T-helper 22 cell (primary cell): ENCODE measurements around the gene KRT7.
"Not testable (repeated sequence)": the region's sequence is repeated elsewhere in the genome, so short reads cannot be mapped to it uniquely, and the experiment has no call there.

Source experiments
- DNase-seq: peaks from one replicate; pipeline ENCODE4 v3.0.0-alpha.2; 2020; ENCODE audit warnings: low read depth

Gene KRT7

DNA sequence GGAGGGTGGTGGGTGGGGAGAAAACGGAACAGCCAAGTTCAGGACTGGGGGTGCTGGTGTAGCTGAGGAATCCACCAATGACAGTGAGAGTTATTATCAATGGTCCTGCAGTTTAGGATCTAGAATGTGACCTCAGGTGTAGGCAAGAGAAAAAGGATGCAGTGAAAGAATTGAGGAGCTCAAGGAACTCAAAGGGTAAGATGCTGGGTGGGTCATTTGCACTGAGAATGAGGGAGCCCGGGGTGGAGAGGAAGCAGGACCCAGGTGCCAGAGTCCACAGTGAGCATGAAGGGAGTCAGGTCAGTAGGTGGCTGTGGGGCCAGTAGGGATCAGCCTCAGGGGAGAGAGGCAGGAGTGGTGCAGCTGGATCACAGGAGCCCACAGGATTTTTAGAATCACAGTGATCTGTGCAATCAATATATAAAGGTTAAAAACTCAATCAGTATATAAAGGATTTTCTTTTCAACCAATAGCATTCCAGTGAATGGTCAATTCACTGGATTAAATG, 3.2 kb upstream of the KRT7 start:
- DNase-seq = no peak

DNA sequence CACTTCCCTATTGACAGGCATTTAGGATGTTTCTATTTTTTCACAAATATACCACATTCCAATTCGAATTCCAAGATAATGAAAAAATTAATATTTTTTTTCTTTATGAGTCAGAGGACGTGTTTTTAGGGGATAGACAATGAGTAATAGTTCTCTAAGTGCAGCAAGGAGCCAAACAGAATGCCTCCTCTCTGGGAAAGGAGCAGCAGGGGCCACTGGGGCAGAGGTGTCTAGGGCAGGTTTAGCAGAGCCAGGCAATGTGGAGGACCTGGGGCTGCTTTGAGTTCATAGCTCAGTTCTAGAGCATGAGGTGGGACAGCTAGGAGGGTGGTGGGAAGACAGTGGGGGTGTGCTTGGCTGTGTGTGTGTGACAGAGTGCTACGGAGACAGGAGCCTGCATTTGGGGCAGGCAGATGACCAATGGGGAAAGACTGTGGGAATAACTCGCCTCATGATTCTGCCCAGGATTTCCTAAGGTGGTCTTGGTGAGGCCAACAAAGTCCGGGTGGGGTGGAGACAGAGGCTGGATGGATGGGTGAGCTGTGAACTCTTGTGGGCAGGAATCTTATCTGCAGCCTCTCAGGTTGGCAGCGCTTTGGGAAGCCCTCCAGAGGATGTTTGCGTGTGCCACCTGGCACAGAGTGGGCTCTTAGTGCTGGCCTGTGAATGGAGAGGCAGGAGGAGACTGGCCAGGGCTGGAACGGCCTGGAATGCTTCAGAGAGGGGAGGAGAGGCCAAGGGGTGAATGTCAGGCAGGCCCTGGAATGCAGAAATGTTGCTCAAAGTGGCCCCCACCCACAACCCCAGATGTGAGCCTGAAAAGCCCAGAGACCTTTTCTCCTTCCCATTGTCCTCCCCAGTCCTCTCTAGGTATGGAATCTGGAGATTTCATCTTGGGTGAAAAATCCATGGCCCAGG, 2.4 kb upstream of the KRT7 start:
- DNase-seq = no peak

DNA sequence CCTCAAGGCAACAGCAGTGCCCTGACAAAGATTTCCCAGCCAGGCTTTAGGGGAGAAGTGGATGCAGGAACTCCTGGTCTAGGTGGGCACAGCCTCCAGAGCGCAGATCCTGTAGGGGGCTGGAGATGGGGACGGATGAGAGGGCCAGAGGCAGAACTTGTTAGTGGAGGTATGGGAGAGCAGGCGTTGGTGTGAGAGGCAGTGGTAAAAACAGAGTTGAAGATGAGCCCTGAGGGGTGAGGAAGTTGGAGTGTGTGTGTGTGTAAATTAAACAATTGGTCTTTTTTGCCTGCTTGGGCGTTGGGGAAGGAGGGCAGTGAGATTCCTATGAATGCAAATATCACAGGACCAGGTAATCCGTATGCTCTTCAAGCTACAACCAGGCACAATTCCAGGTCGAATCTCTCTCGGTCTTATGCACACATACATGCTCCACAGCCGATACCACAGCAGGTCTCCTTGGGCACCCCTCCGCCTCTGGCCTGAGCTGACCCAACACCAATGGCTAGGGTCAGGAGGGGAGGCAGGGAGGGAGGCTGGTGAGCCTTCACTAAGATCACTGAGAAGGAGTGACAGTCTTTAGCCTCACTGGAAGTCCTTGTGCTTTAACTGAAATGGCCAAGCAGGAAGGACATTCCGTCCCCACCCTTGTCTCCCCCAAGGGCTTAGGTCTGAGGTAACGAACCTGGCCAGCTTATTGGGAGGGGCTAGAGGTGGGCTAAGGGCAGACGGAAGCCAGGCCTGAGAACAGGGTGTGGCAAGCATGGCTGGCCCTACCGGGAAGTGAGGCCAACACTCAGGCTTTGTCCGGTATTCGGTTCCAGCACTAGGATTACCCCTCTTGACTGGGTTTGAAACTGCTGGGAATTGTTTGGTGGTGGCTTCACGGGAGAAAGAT, 1.5 kb upstream of the KRT7 start:
- DNase-seq = no peak

DNA sequence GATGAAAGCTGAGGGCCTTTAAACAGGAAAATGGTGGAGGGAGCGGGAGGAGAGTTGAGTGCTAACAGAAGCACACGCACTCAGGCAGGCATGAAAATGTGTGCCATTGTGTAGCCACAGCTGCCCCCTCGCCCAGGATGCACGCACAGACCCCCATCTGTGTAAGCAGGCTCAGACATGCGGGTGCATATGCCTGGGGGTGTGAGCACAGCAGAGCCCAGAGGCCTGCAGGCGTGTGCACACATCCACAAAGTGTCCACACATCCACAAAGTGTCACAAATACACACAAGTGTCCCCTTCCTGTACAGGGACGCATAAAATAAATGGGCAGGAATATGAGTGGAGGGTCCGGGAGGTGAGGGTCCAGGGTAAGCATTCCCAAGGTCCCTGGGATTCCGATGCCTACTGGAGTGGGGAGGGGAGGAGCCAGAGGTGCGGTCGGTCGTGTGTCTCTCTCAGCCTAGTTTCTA, 805 bp upstream of the KRT7 start:
- no peak for DNase-seq

DNA sequence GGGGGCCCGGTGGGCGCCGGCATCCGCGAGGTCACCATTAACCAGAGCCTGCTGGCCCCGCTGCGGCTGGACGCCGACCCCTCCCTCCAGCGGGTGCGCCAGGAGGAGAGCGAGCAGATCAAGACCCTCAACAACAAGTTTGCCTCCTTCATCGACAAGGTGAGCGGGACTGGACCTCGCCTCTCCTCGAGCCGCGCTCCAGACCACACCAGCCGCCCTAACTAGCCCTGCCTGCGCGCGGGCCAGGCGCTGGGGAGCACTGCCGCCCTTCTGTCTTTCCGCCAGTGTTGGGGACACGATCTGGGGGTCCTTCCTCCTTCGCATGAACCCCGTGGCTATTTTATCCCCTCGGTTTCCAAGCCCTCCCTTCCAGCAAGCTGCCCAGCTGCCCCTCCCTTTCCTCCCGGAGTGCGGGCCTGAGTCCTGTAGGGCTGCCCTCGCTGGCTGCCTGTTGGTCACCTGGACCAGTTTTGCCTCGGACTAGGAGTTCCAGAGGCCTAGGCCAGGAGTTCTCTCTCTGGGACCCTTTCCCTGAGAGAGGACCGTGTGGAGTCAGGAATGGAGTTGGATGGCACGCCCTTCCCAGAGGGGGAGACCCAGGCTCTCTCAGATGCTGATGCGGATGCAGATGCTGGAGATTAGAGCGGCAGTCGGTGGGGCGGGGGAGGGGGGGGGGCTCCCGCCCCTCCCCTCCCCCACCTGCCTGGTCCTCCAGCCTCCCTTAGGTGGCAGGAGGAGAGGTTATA, 592 bp downstream of the KRT7 start:
- DNase-seq = no peak

DNA sequence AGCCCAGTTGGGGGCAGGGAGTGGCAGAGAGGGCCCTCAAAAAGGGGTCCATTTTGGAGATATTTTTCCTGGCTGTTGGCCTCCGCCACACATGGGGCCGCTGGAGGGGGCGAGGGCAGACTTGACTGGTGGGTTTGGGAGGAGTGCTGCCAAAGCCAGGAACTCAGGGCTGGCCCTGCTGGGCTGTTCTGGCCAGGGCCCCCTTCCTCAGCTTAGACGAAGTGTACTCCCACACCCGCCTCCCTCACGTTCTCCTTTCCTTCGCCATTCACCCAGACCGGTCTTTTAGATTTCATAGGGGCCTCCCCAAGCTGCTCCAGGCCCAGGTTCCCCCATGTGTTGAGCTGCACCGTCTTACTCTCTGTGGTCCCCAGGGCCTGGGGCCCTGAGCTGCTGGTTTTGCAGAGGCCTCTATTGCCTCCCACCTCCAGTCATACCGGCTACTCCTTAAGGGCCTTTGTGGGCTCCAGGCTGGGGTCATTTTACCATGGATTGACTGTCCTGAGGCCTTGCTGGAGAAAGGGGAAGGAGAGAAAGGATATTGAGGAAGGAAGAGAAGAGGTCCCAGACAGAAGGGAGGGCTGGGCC, 1.3 kb downstream of the KRT7 start:
- no peak for DNase-seq

DNA sequence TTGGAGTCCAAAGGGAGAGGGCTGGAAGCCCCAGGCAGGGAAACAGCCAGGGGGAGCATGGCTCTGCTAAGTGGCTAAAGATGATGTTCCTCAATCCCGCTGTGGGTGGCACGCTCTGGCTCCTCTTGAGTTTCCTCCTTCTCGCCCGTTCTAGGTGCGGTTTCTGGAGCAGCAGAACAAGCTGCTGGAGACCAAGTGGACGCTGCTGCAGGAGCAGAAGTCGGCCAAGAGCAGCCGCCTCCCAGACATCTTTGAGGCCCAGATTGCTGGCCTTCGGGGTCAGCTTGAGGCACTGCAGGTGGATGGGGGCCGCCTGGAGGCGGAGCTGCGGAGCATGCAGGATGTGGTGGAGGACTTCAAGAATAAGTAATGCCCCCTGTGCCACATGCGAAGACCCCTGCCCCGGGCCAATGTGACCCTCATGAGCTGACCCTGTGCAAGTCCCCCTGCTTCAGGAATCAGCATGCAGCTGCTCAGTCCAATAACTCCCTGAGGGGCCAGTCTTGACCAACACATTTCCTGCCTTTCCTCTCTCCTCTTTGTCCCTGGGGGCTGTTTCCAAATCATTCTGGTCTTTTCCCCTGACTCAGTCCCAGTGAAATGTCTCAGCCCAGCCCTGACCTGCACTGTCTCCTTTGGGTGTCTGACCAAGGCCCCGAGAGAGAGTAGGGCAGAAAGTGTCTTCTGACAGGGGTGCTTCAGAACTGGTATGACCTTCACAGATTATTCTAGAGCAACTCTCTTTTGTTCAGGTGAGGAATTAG, 2.1 kb downstream of the KRT7 start:
- no peak for DNase-seq

DNA sequence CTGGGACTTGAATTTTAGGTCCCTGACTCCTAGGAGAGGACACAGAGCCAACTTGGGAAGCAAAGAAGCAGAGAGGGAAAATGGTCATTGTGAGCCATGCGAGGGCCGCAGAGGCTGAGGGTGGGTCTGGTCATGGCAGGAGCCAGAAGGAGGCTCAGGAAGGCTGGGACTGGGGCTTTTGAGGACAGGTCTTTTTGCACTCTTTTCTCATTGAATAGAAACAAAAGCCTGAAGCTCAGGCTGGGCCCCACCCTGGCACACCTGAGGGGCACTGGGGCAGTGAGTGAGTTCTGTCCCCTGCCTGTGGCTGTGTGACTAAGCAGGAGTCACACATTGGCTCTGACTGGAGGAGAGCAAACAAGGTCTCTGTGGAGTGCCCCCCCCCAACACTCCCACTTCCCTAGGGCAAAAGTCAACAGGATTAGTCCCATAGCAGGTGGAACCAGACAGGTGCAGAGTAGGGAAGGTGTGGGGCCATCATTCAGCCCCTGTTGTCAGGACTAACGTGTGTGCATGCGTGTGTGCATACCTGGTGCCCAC, 2.8 kb downstream of the KRT7 start:
- DNase-seq = no peak

DNA sequence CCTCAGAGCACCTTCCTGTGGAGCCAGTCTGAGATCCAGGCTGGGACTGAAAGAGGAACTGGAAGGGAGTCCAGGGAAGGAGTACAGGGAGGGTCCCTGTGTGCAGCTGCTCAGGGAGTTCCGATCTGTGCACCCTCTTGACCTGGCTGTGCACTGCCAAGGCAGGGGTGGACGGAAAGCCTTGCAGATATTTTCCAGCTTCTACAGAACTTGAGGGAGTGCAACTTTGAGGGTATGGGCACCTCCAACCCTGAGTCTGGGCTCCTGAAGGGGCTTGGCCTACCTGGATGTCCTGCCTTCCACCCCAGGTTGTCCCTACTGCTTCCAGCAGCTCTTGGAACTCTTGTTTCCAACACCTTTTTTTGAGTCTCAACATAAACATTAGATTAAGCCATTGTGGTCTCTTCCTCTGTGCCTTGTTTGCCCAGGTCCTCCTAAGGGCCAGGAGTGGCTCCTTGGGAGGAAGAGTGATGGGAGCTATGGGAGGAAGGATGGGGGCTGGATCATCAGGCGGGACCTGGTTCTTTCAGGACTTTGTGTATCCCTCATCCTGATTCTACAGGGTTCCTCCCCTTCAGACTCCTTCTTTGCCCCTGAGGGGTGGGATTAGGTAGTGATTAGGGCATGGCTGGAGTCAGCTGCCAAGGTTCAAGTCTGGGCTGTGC, 3.5 kb downstream of the KRT7 start:
- DNase-seq = no peak

DNA sequence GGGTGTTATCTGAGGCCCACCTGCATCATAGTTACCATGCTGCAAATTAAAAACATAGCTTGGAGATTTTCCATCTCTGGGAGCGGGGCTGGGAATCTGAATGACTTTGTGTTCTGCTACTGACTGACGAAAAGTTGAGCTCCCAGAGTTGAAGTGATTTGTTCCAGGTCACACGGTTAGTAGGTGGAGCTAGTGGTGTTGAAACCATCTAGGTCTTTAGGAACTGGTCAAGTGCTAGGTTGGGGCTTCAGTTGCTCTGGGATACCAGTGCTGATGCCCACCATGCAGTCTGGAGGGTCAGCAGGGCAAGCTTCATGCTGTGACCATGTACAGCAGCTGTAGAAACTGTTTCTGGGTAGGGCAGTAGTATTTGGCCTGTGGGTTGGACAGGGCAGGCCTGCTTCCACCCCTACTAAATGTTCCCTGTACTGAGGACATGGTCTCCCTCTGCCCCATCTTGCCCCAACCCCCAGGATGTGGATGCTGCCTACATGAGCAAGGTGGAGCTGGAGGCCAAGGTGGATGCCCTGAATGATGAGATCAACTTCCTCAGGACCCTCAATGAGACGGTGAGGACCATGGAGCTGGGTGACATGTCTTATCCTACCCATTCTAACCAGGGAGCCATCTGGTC, 5.3 kb downstream of the KRT7 start:
- no peak for DNase-seq

DNA sequence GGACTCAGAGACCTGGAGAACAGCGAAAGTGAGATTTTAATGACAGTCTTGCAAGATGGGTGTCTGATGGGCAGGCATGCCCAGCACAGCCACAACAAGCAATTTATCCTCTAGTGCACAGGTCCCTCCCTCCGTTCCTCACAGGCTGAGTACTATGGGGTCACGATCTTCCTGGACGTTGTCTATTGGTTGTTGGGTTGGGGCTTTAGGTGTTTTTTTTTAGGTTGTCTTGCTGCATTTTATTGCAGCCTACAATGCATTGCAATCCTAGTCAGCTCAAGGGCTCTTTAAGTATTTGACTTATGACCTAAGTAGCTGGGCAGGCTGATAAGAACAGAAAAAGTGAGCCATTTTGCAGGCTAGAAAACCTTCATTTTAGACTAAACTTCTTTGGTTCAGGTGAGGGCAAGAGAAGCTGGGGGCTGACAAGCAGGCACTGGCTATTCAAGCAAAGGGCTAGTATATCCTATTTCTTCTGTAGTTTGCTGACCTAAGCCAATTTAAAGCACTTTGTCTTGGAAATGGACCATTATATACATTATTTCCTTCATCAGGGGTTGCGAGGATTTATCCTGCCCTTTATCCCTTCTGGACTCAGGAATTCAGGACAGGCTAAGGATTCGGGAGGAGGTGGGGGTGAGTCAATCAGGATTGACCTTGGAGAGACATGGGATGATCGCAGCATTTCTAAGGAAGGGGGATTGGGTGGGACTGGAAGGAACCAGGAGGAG, 6.0 kb downstream of the KRT7 start:
- no peak for DNase-seq

DNA sequence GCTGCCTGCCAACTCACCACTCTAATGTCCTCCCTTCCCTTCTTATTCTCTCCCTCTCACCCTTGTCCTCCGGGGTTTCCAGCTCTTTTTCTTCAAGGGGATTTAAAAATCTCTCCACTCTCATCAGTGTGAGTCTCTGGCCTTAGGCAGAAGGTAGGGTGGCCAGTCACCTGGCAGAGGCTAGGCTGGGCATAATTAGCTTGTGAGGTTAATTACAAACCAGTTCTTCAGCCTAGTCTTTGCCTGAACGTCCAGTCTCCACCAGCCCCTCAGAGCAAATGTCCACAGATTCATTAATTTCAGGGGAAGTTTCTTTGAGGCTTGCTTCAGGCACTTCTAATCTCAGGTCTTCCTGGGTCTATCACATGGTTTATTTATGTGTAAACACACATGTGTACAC, 6.7 kb downstream of the KRT7 start:
- no peak for DNase-seq

DNA sequence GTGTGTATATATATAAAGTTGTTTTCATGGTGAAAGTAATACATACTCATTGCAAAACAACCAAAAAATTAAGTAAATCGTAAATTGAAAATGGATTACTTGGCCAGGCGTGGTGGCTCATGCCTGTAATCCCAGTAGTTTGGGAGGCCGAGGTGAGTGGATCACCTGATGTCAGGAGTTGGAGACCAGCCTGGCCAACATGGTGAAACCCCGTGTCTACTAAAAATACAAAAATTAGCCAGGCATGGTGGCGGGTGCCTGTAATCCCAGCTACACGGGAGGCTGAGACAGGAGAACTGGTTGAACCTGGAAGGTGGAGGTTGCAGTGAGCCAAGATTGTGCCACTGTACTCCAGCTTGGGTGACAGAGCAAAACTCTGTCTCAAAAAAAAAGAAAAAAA, 7.2 kb downstream of the KRT7 start:
- not testable (repeated sequence) for DNase-seq

DNA sequence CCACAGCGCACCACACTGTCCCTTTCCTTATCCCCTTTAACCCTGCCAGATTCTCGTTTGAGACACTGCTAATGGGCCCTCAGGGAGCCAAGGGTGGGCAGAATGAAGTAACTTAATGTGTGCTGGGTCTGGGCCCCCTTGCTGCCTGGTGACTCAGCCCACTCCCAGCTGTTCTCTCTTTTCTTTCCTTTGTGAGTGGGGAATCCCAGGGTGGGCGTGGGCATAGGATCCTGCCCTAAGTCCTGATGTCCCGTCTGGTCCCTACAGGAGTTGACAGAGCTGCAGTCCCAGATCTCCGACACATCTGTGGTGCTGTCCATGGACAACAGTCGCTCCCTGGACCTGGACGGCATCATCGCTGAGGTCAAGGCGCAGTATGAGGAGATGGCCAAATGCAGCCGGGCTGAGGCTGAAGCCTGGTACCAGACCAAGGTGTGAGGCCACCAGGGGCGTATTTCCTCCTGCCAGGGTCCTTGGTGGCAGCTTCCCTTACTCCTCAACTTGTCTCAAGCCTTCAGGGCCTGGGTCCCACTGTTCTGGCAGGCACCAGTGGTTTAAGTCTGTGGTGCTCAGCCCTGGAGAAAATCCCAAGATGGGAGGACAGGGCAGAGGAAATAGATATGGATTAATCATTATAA, 8.3 kb downstream of the KRT7 start:
- DNase-seq = no peak

DNA sequence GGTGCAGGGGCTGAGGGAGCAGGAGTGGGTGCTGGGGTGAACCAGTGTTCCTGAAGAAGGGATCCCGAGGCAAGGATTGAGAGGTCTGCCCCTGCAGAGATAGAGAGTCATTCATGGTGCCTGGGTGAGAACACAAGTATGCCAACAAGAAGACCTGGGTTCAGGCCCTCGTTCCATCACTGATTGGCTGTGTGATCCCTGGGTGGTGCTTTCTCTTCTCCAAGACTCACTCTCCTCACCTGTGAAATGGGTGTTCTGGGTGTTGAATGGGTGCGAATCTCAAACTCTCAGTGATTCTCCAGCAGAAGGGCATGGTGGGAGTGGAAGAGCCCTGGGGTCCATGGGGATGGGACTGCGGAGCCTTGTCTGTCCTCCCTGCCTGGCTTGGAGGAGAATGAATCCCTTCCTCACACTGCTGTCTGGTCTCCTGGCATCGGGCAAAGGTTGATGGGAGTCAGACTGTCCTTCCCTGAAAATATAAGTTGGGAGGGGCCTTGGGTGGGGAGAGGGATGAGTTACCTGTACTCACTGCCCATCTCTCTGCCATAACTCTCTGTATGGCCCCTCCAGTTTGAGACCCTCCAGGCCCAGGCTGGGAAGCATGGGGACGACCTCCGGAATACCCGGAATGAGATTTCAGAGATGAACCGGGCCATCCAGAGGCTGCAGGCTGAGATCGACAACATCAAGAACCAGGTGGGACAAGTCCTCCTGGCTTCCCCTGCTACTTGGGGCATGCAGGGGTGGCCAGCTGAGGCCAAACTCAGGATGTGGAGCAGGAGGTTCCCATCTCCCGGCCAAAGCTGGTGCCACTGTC, 9.6 kb downstream of the KRT7 start:
- DNase-seq = no peak

DNA sequence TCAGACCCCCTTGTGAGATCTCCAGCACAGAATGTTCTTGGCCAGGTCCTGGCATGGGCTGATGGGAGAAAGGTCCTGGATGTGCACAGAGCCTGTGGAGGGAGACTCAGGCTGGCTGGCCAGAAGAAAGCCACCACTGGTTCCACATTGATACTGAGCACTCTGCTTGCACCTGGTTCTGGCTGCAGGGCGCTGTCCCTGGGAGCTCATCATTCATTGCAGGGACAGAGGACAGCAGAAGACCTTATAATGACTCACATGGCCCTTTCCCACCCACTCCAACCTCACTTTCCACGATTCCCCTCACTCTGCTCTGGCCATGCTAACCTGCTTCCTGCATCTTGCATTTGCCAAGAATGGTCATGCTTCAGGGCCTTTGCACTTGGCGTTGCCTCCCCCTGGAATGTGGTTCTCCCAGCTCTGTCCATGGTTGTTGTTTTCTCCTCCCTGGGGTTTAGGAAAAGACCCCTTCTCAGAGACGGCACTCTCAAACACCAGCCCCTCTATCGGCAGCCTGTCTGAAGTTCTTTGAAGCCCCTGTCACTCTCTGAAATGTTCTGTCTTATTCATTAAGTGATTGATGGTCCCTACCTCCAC, 10.3 kb downstream of the KRT7 start:
- DNase-seq = no peak
